Frontal cortex (tissue), 1 donor: ENCODE results near the gene CSRP2. TPM values are rescaled to one million over a fixed set of nuclear protein-coding genes. Genes with fewer than 3 reads are reported as not detected.

ENCODE experiments used
- total RNA-seq: library from RNA; depleted of rRNA; stranded (reverse); fragments of >200 nt; gene quantifications from one replicate; pipeline ENCODE4 v1.2.3, GENCODE V29; 2014

The CSRP2 gene
- total RNA-seq, 1 donor from 2014 or later = 298 TPM

Other genes with a start within 250 kb of the CSRP2 start
- gene ZDHHC17, start 114.9 kb downstream of the CSRP2 start, total RNA-seq = 319 TPM
- 1.2 TPM for gene E2F7, start 186.6 kb upstream of the CSRP2 start, total RNA-seq